Thymus (tissue), 11 donors: ENCODE results near the gene IKBKG. TPM values are rescaled to one million over a fixed set of nuclear protein-coding genes. Genes with fewer than 3 reads are reported as not detected.
A peak's percentile ranks its signal among the peaks of the same experiment; 100 is the strongest.
"Not testable (repeated sequence)": the region's sequence is repeated elsewhere in the genome, so short reads cannot be mapped to it uniquely, and the experiment has no call there.

Experiments
- DNase-seq, 9 donors: peaks; one replicate each; pipeline ENCODE4 v3.0.0-alpha.2; 2013; ENCODE audit warnings: low spot score in 9 of 9, low read depth in 6 of 9, missing footprints in 1 of 9
- H3K27ac ChIP-seq, 2 donors: one replicate each; pipeline ENCODE4 v1.5.1; 2013; ENCODE audit warnings: control low read depth in 1 of 2, low read depth in 1 of 2, low read length in 1 of 2, mild to moderate bottlenecking in 1 of 2, moderate library complexity in 1 of 2
- H3K27me3 ChIP-seq, 2 donors: one replicate each; pipeline ENCODE4 v1.5.1; 2013; ENCODE audit warnings: low read length in 1 of 2; ENCODE audit not compliant: control insufficient read depth in 2 of 2, insufficient read depth in 1 of 2
- H3K36me3 ChIP-seq, 2 donors: one replicate each; pipeline ENCODE4 v1.5.1; 2013; ENCODE audit warnings: low read length in 1 of 2, mild to moderate bottlenecking in 1 of 2, moderate library complexity in 1 of 2; ENCODE audit not compliant: control insufficient read depth in 2 of 2, insufficient read depth in 2 of 2
- H3K4me1 ChIP-seq, 2 donors: one replicate each; pipeline ENCODE4 v1.5.1; 2013; ENCODE audit warnings: low read length in 2 of 2; ENCODE audit not compliant: control insufficient read depth in 2 of 2, insufficient read depth in 2 of 2
- H3K4me3 ChIP-seq, 2 donors: one replicate each; pipeline ENCODE4 v1.5.1; 2013; ENCODE audit warnings: low read length in 2 of 2, control low read depth in 1 of 2, mild to moderate bottlenecking in 1 of 2
- H3K9me3 ChIP-seq, 2 donors: one replicate each; pipeline ENCODE4 v1.5.1; 2013; ENCODE audit warnings: low read length in 1 of 2, mild to moderate bottlenecking in 1 of 2; ENCODE audit not compliant: control insufficient read depth in 2 of 2, insufficient read depth in 1 of 2
- WGBS: extraction: QIAGEN DNeasy Blood & Tissue Kit; methylation state at CpG from one replicate; pipeline ENCODE4 v1.1.7; 2013; 5-methylcytosine and 5-hydroxymethylcytosine counted together
- polyA plus RNA-seq: library from polyadenylated mRNA; stranded (reverse); fragments of 200-250 nt; gene quantifications from one replicate; pipeline ENCODE4 v1.2.3, GENCODE V29; 2013
- total RNA-seq: library from RNA; stranded (reverse); fragments of 120-200 nt; gene quantifications from one replicate; pipeline ENCODE4 v1.2.4, GENCODE V29; 2013
- donor health status: healthy.

The IKBKG gene
- total and polyA plus RNA-seq, 2 donors = 17.7 to 38.3 TPM

DNA sequence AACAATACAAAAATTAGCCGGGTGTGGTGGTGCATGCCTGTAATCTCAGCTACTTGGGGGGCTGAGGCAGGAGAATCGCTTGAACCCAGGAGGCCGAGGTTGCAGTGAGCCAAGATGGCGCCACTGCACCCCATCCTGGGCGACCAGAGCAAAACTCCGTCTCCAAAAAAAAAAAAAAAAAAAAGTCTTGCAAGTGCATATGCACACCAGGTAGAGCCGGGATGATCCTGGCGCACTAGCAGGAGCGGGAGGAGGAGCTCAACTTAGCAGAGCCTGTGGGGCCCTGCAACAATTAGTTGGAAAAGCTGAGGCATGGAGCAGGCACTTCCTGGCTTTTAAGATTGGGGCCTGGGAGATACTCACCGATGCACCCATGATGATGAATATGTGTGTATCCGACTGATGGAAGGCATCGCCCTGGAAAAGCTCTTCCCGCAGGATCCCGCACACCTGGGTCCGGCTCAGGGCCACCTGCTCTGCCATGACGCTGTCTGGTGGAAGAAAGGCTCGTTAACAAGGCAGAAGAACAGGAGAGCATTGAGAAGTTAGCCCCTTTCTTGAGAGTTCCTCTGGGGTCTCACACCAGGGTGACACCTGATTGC, 1.6 kb upstream of the IKBKG start:
- no peak overlapping the region for H3K27ac ChIP-seq
- peak overlapping the region; percentile 74 to 88 for H3K4me3 ChIP-seq
- H3K9me3 ChIP-seq = no peaks in the 10 kb centered on the region
- peaks cover 12 to 17% of the 10 kb centered on the region in 2 donors for H3K36me3 ChIP-seq
- no peak for DNase-seq
- 97% methylated on average over 17 of the region's 17 CpGs for WGBS
- no peaks in the 10 kb centered on the region for H3K27me3 ChIP-seq
- peaks cover 15 to 42% of the 10 kb centered on the region in 2 donors for H3K4me1 ChIP-seq

DNA sequence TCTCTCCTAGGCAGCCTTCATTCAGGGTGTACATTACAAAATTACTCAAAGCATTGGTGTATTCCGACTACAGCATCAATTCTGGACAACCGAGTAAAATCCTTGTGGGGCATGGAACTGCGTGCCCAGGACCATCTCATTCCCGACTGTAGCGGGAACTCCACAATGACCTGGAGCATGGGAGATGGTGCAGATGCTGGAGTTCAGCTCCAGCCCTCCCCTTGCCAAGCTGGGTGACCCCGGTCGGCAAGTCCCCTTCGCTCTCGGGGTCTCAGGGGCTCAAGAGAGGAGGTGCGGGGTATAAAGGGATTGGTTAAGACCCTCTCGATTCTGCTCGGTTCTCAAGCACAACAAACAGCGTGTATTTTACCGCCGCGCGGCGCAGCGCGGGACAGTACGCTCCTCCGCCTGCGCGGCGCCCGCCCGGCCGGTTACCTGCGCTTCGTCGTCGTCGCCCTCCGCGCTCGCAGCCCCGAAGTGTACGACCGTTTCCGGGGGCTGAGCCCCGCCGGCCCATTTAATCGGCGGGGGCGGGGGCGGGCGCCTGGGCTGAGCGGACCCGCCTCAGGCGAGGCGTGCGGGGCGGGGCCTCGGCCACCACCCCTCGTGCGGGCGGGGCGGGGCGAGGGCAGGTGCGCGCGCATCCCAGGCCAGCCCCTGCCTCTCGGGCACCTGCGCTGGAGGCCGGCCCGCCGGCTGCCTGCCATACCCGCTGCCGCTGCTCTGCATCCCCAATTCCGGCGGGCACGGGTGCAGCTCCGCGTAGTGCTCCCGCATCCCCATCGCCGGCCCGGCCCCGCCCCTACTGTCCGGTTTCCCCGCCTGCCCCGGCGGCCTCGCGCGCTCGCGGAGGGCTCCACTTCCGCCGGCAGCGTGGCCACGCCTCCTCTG, 821 bp upstream of the IKBKG start, which contains the start of gene G6PD:
G6PD (minus strand) TSS at position 493 of the 891 bp plus-strand sequence. CDS start 691 bp downstream, outside the sequence.
- H3K36me3 ChIP-seq = peaks cover 7 to 13% of the 10 kb centered on the region in 2 donors
- peak in 6 of 9 donors; percentile 42 to 83 (median 60) for DNase-seq
- H3K27me3 ChIP-seq = no peaks in the 10 kb centered on the region
- H3K9me3 ChIP-seq = no peaks in the 10 kb centered on the region
- 2% methylated on average over 88 of the region's 92 CpGs for WGBS
- H3K4me3 ChIP-seq = peak within 1 kb of the TSS; percentile 74 to 88
- H3K4me1 ChIP-seq = peaks cover 15 to 42% of the 10 kb centered on the region in 2 donors
- H3K27ac ChIP-seq = peak within 1 kb of the TSS; percentile 90 to 97

DNA sequence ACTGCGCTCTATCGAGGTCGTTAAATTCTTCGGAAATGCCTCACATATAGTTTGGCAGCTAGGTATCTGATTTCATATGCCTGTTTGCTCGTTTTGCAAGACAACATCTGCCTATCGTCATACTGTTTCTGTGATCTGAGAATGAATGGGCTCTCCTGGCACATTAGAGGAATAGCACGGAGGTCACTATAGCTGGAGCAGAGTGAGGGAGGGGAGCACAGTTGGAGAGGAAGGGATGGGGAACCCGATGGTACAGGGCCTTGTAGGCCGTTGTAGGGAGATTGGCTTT, 552 bp downstream of the IKBKG start:
- H3K9me3 ChIP-seq = no peaks in the 10 kb centered on the region
- H3K27ac ChIP-seq = peak overlapping the region; percentile 90 to 97
- H3K27me3 ChIP-seq = no peaks in the 10 kb centered on the region
- peak overlapping the region; percentile 74 to 88 for H3K4me3 ChIP-seq
- WGBS = 1% methylated on average over 9 of the region's 9 CpGs
- no peak for DNase-seq
- peaks cover 11 to 28% of the 10 kb centered on the region in 2 donors for H3K4me1 ChIP-seq
- H3K36me3 ChIP-seq = peaks cover 7 to 12% of the 10 kb centered on the region in 2 donors

DNA sequence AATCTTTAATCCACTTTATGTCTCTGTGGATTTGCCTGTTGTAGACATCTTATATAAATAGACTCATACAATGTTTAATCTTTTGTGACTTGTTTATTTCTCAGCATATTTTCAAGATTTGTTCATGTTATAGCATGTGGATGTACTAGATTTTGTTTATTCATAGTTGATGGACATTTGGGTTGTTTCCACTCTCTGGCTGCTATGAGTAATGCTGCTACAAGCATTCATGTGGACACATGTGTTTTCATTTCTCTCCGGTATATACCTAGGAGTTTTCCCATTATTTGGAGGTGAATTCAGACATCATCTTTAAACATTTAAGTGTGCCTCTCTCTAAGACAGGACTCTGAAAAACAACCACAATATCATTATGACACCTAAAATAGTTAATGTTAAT, 2.3 kb downstream of the IKBKG start:
- Histone ChIP-seq H3K27me3 (no peaks in the 10 kb centered on the region), H3K4me1 (peaks cover 6 to 18% of the 10 kb centered on the region in 2 donors), H3K4me3 (no peak overlapping the region), H3K36me3 (peaks cover 16 to 25% of the 10 kb centered on the region in 2 donors), H3K27ac (no peak overlapping the region), H3K9me3 (no peaks in the 10 kb centered on the region)
- no peak for DNase-seq
- WGBS = 92% methylated on average over 1 of the region's 1 CpG

DNA sequence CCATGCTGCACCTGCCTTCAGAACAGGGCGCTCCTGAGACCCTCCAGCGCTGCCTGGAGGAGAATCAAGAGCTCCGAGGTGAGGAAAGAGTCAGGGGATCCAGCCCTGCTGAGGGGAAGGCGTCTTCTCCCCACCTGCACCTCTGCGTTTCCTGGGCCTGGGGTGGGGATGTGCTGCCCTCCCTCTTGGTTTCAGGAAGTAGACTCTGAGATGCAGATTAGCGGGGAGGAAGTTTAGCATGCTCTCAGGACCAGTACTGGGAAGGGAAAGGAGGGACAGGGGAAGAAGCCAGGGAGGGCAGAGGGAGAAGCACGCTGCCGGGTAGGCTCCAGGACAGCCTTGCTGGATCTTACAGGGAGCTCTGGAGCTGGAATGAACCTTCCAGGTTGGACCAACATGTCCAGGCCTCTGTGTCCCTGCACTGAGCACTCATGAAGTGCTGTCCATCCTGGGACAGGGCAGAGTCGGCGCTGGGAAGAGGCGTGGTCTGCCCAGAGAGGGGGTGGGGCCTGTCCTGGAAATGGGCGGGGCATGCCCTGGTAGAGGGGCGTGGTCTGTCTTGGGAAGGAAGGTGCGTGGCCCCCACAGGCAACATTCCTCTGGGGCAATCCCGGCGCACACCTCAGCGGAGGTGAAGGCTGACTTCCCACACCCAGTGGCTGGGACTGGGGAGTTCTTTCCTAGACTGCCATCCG, 4.8 kb downstream of the IKBKG start:
- H3K4me1 ChIP-seq, H3K27me3 ChIP-seq, H3K9me3 ChIP-seq, H3K27ac ChIP-seq, DNase-seq, H3K4me3 ChIP-seq: not testable (repeated sequence)
- peaks cover 20 to 27% of the 10 kb centered on the region in 2 donors for H3K36me3 ChIP-seq
- 87% methylated on average over 8 of the region's 18 CpGs for WGBS

DNA sequence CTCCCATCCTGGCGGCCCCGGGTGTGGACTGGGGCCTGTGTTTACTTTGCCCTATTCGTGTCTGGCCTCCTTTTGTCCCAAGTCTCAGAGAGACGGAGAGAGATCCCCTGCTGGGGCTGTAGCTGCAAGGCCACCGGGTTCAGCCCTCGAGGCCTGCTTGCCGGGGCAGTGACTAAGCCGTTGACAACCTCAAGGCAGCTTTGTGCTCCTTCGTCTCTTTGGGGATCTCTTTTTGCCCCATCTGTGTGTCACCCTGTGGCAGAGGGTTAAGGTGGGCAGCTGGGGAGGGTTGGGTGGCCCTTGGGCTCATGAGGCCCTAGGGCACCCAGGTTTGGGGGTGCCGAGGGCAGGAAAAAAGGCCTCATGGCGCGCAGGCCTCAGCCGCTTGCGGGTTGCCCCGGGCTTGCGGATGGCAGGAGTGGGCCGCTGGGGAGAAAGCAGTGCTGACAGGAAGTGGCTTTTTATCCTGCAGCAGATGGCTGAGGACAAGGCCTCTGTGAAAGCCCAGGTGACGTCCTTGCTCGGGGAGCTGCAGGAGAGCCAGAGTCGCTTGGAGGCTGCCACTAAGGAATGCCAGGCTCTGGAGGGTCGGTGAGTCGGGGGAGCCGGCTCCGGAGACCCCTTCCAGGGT, 10.8 kb downstream of the IKBKG start:
- DNase-seq, H3K9me3 ChIP-seq, H3K4me1 ChIP-seq, H3K4me3 ChIP-seq, H3K27me3 ChIP-seq, H3K27ac ChIP-seq: not testable (repeated sequence)
- 55% methylated on average over 4 of the region's 24 CpGs for WGBS
- H3K36me3 ChIP-seq = peaks cover 16 to 17% of the 10 kb centered on the region in 2 donors

DNA sequence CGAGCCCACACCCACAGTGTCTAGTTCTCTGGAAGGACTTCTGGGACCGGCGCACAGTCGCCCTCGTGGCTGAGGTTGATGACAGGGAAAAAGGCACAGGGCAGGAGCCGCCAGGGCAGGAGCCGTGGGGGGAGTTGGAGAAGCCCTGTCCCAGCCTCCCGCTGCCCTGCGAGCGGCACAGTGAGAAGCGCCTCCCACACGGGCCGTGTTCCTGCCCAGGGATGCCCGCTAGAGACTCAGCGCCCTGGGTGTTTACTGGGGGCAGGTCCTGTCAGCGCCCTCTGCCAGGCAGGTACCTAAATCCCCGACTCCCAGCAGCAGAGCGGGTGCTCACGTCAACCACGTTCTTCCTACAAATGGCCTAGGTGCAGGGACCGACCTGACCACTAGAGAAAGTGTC, 11.5 kb downstream of the IKBKG start:
- H3K4me3 ChIP-seq, DNase-seq, H3K27me3 ChIP-seq, H3K9me3 ChIP-seq, H3K4me1 ChIP-seq, H3K27ac ChIP-seq: not testable (repeated sequence)
- 97% methylated on average over 9 of the region's 21 CpGs for WGBS
- H3K36me3 ChIP-seq = peaks cover 12% of the 10 kb centered on the region in 2 donors

DNA sequence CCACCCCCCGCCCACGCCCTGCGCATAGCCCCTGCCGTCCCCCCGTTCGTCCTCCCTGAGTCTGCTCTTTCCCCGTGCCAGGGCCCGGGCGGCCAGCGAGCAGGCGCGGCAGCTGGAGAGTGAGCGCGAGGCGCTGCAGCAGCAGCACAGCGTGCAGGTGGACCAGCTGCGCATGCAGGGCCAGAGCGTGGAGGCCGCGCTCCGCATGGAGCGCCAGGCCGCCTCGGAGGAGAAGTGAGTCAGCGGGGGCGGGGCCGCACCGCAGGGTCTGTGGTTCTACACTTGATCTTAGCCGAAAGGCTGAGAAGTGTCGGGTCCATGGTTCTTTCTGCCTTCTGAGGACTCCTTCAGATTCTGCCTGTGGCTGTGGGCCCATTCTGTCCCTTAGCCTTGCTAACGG, 12.9 kb downstream of the IKBKG start:
- DNase-seq, H3K4me1 ChIP-seq, H3K27me3 ChIP-seq, H3K36me3 ChIP-seq, H3K4me3 ChIP-seq, H3K9me3 ChIP-seq, H3K27ac ChIP-seq: not testable (repeated sequence)
- WGBS = 84% methylated on average over 12 of the region's 31 CpGs
